ENCODE results near the gene SP110. TPM values are rescaled to one million over a fixed set of nuclear protein-coding genes. Genes with fewer than 3 reads are reported as not detected.

The SP110 gene
- total and polyA plus RNA-seq, 8 donors: 22.9 to 48.4 (median 39.3) TPM

- no peak for DNase-seq
- no peak for ATAC-seq
- TF ChIP-seq CTCF (IDR thresholded peaks at IDR 0.05): no peak
- intact Hi-C loops (cut with DNase I): no loop called here
- Histone ChIP-seq H3K4me1 (no peaks in the 10 kb centered on the region), H3K9me3 (no peaks in the 10 kb centered on the region), H3K36me3 (no peaks in the 10 kb centered on the region), H3K27me3 (no peaks in the 10 kb centered on the region), H3K27ac (no peak overlapping the region), H3K4me3 (no peak overlapping the region)
These were observed 34.5 kb upstream of the SP110 start for GRCh38 chr2:230254152-230254881.

GRCh38 chr2:230250231-230250630 lies 30.4 kb upstream of the SP110 start:
- Histone ChIP-seq H3K9me3 (no peaks in the 10 kb centered on the region), H3K4me1 (no peaks in the 10 kb centered on the region), H3K27ac (no peak overlapping the region), H3K27me3 (no peaks in the 10 kb centered on the region), H3K36me3 (no peaks in the 10 kb centered on the region), H3K4me3 (no peak overlapping the region)
- DNase-seq (no peak), ATAC-seq (no peak)
- intact Hi-C loops (cut with DNase I): no loop called here
- TF ChIP-seq CTCF (IDR thresholded peaks at IDR 0.05): no peak

- no peak overlapping the region for H3K27ac ChIP-seq
- H3K9me3 ChIP-seq: no peaks in the 10 kb centered on the region
- intact Hi-C loops (cut with DNase I): no loop called here
- TF ChIP-seq CTCF (IDR thresholded peaks at IDR 0.05): no peak
- DNase-seq: no peak
- no peaks in the 10 kb centered on the region for H3K27me3 ChIP-seq
- H3K36me3 ChIP-seq: no peaks in the 10 kb centered on the region
- no peak for ATAC-seq
- no peak overlapping the region for H3K4me3 ChIP-seq
- no peaks in the 10 kb centered on the region for H3K4me1 ChIP-seq
These were observed 26.4 kb upstream of the SP110 start for GRCh38 chr2:230246206-230246605.

GRCh38 chr2:230244211-230244610 lies 24.4 kb upstream of the SP110 start:
- H3K36me3 ChIP-seq: no peaks in the 10 kb centered on the region
- H3K27ac ChIP-seq: no peak overlapping the region
- no peak for ATAC-seq
- no peaks in the 10 kb centered on the region for H3K9me3 ChIP-seq
- DNase-seq: no peak
- no peaks in the 10 kb centered on the region for H3K4me1 ChIP-seq
- no peak overlapping the region for H3K4me3 ChIP-seq
- no peak for TF ChIP-seq CTCF (IDR thresholded peaks at IDR 0.05)
- no peaks in the 10 kb centered on the region for H3K27me3 ChIP-seq
- intact Hi-C loops (cut with DNase I): no loop called here

GRCh38 chr2:230234845-230235244 lies 15.1 kb upstream of the SP110 start:
- Histone ChIP-seq H3K27ac (no peak overlapping the region), H3K4me1 (peaks cover 0 to 6% of the 10 kb centered on the region in 2 donors), H3K9me3 (peaks cover 0 to 13% of the 10 kb centered on the region in 2 donors), H3K36me3 (no peaks in the 10 kb centered on the region), H3K4me3 (no peak overlapping the region), H3K27me3 (no peaks in the 10 kb centered on the region)
- intact Hi-C loops (cut with DNase I): no loop called here
- DNase-seq (no peak), ATAC-seq (no peak)
- no peak for TF ChIP-seq CTCF (IDR thresholded peaks at IDR 0.05)
